GM12878 (cell line): ENCODE measurements around the gene ALCAM.

Source experiments
- CEBPB ChIP-seq, 2 experiments: fragments of 150-350 bp in 1 of 2; IDR thresholded peaks; 2 replicates each; pipeline ENCODE4 v1.6.1; 2012 to 2014; ENCODE audit warnings: low read depth in 2 of 2, low read length in 2 of 2, borderline replicate concordance in 1 of 2, inconsistent platforms in 1 of 2
- EZH2 ChIP-seq: IDR thresholded peaks from 2 replicates; pipeline ENCODE4 v1.6.1; 2012; ENCODE audit warnings: low read depth, mild to moderate bottlenecking, control low read depth, inconsistent platforms, low read length, borderline replicate concordance; ENCODE audit not compliant: control insufficient read depth
- MYC ChIP-seq: IDR thresholded peaks from 2 replicates; pipeline ENCODE4 v1.6.1; 2011; ENCODE audit warnings: mild to moderate bottlenecking, low read length, moderate library complexity, inconsistent platforms; ENCODE audit not compliant: insufficient read depth, insufficient replicate concordance, insufficient read length, severe bottlenecking
- PAX5 ChIP-seq: IDR thresholded peaks from 2 replicates; pipeline ENCODE4 v1.6.1; 2011; ENCODE audit warnings: low read depth, low read length, borderline replicate concordance
- POLR2A ChIP-seq: IDR thresholded peaks from 2 replicates; pipeline ENCODE4 v1.6.1; 2011; ENCODE audit warnings: low read depth, mild to moderate bottlenecking, low read length
- SRF ChIP-seq, 2 experiments: IDR thresholded peaks; 2 replicates each; pipeline ENCODE4 v1.6.1; 2011; ENCODE audit warnings: low read depth in 2 of 2, low read length in 2 of 2, mild to moderate bottlenecking in 1 of 2, moderate library complexity in 1 of 2
- TAF1 ChIP-seq: IDR thresholded peaks from 2 replicates; pipeline ENCODE4 v1.6.1; 2011; ENCODE audit warnings: mild to moderate bottlenecking, low read depth, low read length, borderline replicate concordance
- TARDBP ChIP-seq: IDR thresholded peaks from 2 replicates; pipeline ENCODE4 v1.6.1; 2016; ENCODE audit warnings: borderline replicate concordance
- TF ChIP-seq, protein P1 (sequence below), 3 experiments: IDR thresholded peaks in 2 of 3; conservative IDR thresholded peaks in 1 of 3; 2 replicates each; pipeline ENCODE4 v1.5.1; 2011; ENCODE audit warnings: low read depth in 3 of 3, low read length in 3 of 3, mild to moderate bottlenecking in 3 of 3, control low read depth in 2 of 3, moderate library complexity in 2 of 3, inconsistent platforms in 1 of 3, mixed read lengths in 1 of 3; ENCODE audit not compliant: control insufficient read depth in 2 of 3, insufficient read depth in 1 of 3; ENCODE audit errors: extremely low read depth in 1 of 3
- TF ChIP-seq, protein P2 (sequence below): IDR thresholded peaks from 2 replicates; pipeline ENCODE4 v1.6.1; 2011; ENCODE audit warnings: low read depth, low read length, improper control_type of control experiment, borderline replicate concordance

DNA sequence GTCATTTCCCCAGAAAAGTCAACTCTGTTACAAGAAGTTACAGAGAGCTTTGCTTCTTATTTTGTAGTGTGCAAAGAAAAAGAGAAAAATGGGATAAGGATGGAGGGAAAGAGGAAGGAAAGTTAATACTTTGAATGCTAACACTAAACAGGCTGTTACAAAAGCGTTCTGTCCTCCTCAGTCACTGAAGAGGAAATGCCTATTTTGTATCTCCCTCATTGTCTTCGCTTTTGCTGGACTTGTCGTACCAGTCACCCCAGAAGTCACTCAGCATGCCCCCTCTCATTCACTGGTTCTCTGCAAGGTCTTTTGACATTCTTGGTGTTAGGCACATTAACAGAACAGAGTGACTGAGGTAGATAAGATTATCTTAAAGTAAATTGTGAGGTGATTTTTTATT is 129.6 kb downstream of the ALCAM start:
- TF ChIP-seq, protein P1, sequence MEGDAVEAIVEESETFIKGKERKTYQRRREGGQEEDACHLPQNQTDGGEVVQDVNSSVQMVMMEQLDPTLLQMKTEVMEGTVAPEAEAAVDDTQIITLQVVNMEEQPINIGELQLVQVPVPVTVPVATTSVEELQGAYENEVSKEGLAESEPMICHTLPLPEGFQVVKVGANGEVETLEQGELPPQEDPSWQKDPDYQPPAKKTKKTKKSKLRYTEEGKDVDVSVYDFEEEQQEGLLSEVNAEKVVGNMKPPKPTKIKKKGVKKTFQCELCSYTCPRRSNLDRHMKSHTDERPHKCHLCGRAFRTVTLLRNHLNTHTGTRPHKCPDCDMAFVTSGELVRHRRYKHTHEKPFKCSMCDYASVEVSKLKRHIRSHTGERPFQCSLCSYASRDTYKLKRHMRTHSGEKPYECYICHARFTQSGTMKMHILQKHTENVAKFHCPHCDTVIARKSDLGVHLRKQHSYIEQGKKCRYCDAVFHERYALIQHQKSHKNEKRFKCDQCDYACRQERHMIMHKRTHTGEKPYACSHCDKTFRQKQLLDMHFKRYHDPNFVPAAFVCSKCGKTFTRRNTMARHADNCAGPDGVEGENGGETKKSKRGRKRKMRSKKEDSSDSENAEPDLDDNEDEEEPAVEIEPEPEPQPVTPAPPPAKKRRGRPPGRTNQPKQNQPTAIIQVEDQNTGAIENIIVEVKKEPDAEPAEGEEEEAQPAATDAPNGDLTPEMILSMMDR (IDR thresholded peaks at IDR 0.05 in 2 of 3, conservative IDR thresholded peaks at IDR 0.05 in 1 of 3; ENCODE audit: control insufficient read depth in 2 of 3, extremely low read depth in 1 of 3, insufficient read depth in 1 of 3, low read depth in 3 of 3, low read length in 3 of 3): no peak
- TF ChIP-seq POLR2A (no peak), PAX5 (no peak), CEBPB (IDR thresholded peaks at IDR 0.05; ENCODE audit: borderline replicate concordance in 1 of 2, low read depth in 2 of 2, low read length in 2 of 2) (no peak), TARDBP (no peak), MYC (no peak), EZH2 (no peak), SRF (IDR thresholded peaks at IDR 0.05; ENCODE audit: low read depth in 2 of 2, low read length in 2 of 2) (no peak), TAF1 (no peak)
- TF ChIP-seq, protein P2, sequence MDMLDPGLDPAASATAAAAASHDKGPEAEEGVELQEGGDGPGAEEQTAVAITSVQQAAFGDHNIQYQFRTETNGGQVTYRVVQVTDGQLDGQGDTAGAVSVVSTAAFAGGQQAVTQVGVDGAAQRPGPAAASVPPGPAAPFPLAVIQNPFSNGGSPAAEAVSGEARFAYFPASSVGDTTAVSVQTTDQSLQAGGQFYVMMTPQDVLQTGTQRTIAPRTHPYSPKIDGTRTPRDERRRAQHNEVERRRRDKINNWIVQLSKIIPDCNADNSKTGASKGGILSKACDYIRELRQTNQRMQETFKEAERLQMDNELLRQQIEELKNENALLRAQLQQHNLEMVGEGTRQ: no peak
